MM.1S (cell line): Measurements from ENCODE around the gene A1BG.

ENCODE experiments used
- CTCF ChIP-seq: fragments of 300-600 bp; sonication (generic); IDR thresholded peaks from 2 replicates; pipeline ENCODE4 v1.5.1; 2016; ENCODE audit warnings: antibody characterized with exemption, low read length, mixed read lengths
- EZH2 ChIP-seq: fragments of 300-600 bp; sonication (generic); optimal IDR thresholded peaks from 2 replicates; pipeline ENCODE3; 2017; ENCODE audit warnings: low read depth, mild to moderate bottlenecking, antibody characterized with exemption, low read length, mixed read lengths
- EZH2phosphoT487 ChIP-seq: fragments of 300-600 bp; sonication (generic); IDR thresholded peaks from 2 replicates; pipeline ENCODE4 v1.6.1; 2018; ENCODE audit warnings: antibody characterized with exemption, low read length

GRCh38 chr19:58305932-58306323 lies 47.4 kb downstream of the A1BG start:
- no peak for TF ChIP-seq CTCF
- no peak for TF ChIP-seq EZH2
- TF ChIP-seq EZH2phosphoT487, result no peak
